ENCODE data around the gene TDRD9. TPM values are rescaled to one million over a fixed set of nuclear protein-coding genes. Genes with fewer than 3 reads are reported as not detected.

TDRD9 gene
- total RNA-seq, 1 experiment from 2014 or later = not detected

- no peak for DNase-seq (ENCODE audit: low spot score)
- ChIA-PET POLR2A (ENCODE audit: low non-redundant PET) (no interaction called here), CTCF (no interaction called here)
- Histone ChIP-seq H3K4me3 (ENCODE audit: low read depth, low read length, poor library complexity, severe bottlenecking) (no peak overlapping the region), H3K27me3 (replicated peaks; ENCODE audit: insufficient read depth, low read depth, low read length, poor library complexity) (no peaks in the 10 kb centered on the region), H3K27ac (ENCODE audit: low read depth, low read length, poor library complexity, severe bottlenecking) (no peak overlapping the region), H3K36me3 (ENCODE audit: insufficient read depth, low read length, poor library complexity, severe bottlenecking) (no peaks in the 10 kb centered on the region), H3K4me1 (ENCODE audit: insufficient read depth, low read length, poor library complexity, severe bottlenecking) (no peaks in the 10 kb centered on the region), H3K9me3 (ENCODE audit: low read depth, low read length, poor library complexity, severe bottlenecking) (no peaks in the 10 kb centered on the region)
- no peak for TF ChIP-seq CTCF (conservative IDR thresholded peaks at IDR 0.05; ENCODE audit: low read depth, low read length)
- TF ChIP-seq EZH2 (IDR thresholded peaks at IDR 0.05; ENCODE audit: borderline replicate concordance, low read depth, low read length, poor library complexity, severe bottlenecking) = no peak
- BruUV-seq (replicated peaks) = no TSS peak
- intact Hi-C loops (cut with micrococcal nuclease; ENCODE audit: unreplicated experiment) = no loop called here
Measured at GRCh38 chr14:104081951-104082464, 153.8 kb downstream of the TDRD9 start.

DNA sequence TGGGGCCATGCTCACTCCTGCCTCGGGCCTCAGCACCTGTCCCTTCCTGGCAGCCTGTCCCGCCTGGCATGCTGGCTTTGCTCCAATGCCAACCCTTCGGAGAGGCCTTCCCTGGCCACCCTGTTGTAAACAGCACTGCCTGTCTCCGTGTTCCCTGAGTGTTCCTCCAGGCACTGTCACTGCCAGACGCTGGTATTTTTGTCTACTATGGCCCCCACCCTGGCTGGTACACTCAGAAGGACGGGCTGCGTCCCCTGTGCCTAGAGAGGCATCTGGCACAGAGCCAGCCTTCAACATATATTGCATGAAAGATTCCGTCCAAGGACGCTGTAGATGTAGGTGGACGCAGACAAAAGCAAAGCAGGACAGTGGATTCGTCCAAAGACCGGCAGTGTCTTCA is 154.6 kb downstream of the TDRD9 start:
- Histone ChIP-seq H3K4me1 (ENCODE audit: insufficient read depth, low read length, poor library complexity, severe bottlenecking) (no peaks in the 10 kb centered on the region), H3K4me3 (ENCODE audit: low read depth, low read length, poor library complexity, severe bottlenecking) (no peak overlapping the region), H3K9me3 (ENCODE audit: low read depth, low read length, poor library complexity, severe bottlenecking) (no peaks in the 10 kb centered on the region), H3K36me3 (ENCODE audit: insufficient read depth, low read length, poor library complexity, severe bottlenecking) (no peaks in the 10 kb centered on the region), H3K27me3 (replicated peaks; ENCODE audit: insufficient read depth, low read depth, low read length, poor library complexity) (no peaks in the 10 kb centered on the region), H3K27ac (ENCODE audit: low read depth, low read length, poor library complexity, severe bottlenecking) (no peak overlapping the region)
- DNase-seq (ENCODE audit: low spot score) = no peak
- TF ChIP-seq CTCF (conservative IDR thresholded peaks at IDR 0.05; ENCODE audit: low read depth, low read length) (no peak), EZH2 (IDR thresholded peaks at IDR 0.05; ENCODE audit: borderline replicate concordance, low read depth, low read length, poor library complexity, severe bottlenecking) (no peak)
- POLR2A ChIA-PET (ENCODE audit: low non-redundant PET) = no interaction called here
- CTCF ChIA-PET = no interaction called here
- no TSS peak for BruUV-seq (replicated peaks)
- intact Hi-C loops (cut with micrococcal nuclease; ENCODE audit: unreplicated experiment) = no loop called here

DNA sequence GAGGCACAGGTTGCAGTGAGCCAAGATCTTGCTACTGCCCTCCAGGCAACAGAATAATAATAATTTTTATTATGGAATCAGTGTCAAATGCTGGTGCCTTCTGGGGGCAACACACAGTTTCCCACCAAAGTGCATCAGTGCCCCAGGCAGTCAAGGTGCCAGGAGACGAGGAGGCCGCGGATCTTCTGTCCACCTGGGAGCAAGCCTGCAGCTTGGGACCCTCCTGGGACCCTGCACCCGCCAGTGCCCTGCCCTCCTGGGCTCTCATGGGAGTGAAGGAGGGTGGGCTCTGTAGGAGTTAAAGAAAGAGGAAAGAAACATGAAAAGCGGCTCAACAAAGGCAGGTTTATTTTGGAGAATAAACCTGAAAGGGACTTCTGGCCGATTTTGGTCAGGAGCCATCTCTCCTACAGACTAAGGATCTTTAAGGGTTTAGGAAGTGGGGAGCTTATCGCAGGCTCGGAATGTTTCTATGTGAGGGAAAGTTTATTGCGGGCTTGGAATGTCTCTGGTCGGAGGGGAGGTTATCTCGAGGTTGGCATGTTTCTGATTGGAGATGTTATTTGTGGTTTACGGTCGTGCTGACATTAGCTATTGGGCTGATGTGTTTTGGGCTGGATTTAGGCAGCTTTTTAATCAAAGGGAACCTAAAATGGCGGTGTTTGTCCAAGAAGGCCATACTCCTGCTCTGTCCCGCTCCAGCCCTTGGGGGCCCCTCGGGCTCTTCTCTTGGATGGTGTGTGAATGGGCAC is 156.2 kb downstream of the TDRD9 start:
- H3K9me3 ChIP-seq (ENCODE audit: low read depth, low read length, poor library complexity, severe bottlenecking) = no peaks in the 10 kb centered on the region
- no TSS peak for BruUV-seq (replicated peaks)
- intact Hi-C loops (cut with micrococcal nuclease; ENCODE audit: unreplicated experiment) = no loop called here
- TF ChIP-seq EZH2 (IDR thresholded peaks at IDR 0.05; ENCODE audit: borderline replicate concordance, low read depth, low read length, poor library complexity, severe bottlenecking) (no peak), CTCF (conservative IDR thresholded peaks at IDR 0.05; ENCODE audit: low read depth, low read length) (no peak)
- H3K4me1 ChIP-seq (ENCODE audit: insufficient read depth, low read length, poor library complexity, severe bottlenecking) = no peaks in the 10 kb centered on the region
- H3K4me3 ChIP-seq (ENCODE audit: low read depth, low read length, poor library complexity, severe bottlenecking) = no peak overlapping the region
- CTCF ChIA-PET = no interaction called here
- H3K36me3 ChIP-seq (ENCODE audit: insufficient read depth, low read length, poor library complexity, severe bottlenecking) = no peaks in the 10 kb centered on the region
- no peak overlapping the region for H3K27ac ChIP-seq (ENCODE audit: low read depth, low read length, poor library complexity, severe bottlenecking)
- DNase-seq (ENCODE audit: low spot score) = no peak
- POLR2A ChIA-PET (ENCODE audit: low non-redundant PET) = no interaction called here
- H3K27me3 ChIP-seq (replicated peaks; ENCODE audit: insufficient read depth, low read depth, low read length, poor library complexity) = no peaks in the 10 kb centered on the region
